RPMI7951 (cell line): ENCODE measurements around the gene NANOS1. TPM values are rescaled to one million over a fixed set of nuclear protein-coding genes. Genes with fewer than 3 reads are reported as not detected.

Source experiments
- DNase-seq: peaks from one replicate; pipeline ENCODE4 v3.0.0-alpha.2; 2012; ENCODE audit warnings: low read depth
- total RNA-seq: library from RNA; depleted of rRNA; stranded (reverse); fragments of >200 nt; shearing (Covaris generic); gene quantifications from 2 replicates; pipeline ENCODE4 v1.2.3, GENCODE V29; 2014; rRNA removed

The NANOS1 gene, protein sequence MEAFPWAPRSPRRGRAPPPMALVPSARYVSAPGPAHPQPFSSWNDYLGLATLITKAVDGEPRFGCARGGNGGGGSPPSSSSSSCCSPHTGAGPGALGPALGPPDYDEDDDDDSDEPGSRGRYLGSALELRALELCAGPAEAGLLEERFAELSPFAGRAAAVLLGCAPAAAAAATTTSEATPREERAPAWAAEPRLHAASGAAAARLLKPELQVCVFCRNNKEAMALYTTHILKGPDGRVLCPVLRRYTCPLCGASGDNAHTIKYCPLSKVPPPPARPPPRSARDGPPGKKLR
- total RNA-seq, result 1.1 and 1.6 TPM in 2 replicates

DNA sequence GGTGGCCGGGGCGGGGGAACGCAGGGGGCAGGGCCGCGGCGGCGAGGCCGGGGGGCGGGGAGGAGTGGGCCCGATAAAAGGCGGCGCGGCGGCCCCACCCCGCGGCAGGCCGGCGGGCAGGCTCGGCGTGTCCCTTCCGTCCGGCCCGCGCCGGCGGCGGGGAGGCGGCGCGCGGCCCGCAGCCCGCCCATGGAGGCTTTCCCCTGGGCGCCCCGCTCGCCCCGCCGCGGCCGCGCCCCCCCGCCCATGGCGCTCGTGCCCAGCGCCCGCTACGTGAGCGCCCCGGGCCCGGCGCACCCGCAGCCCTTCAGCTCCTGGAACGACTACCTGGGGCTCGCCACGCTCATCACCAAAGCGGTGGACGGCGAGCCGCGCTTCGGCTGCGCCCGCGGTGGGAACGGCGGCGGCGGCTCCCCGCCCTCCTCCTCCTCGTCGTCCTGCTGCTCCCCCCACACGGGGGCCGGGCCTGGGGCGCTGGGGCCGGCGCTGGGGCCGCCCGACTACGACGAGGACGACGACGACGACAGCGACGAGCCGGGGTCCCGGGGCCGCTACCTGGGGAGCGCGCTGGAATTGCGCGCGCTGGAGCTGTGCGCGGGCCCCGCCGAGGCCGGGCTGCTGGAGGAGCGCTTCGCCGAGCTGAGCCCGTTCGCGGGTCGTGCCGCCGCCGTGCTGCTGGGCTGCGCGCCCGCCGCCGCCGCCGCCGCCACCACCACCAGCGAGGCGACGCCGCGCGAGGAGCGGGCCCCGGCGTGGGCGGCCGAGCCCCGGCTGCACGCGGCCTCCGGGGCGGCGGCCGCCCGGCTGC is at the start of gene NANOS1:
NANOS1 (plus strand) TSS at position 102 of the 808 bp plus-strand sequence; CDS start at position 190, 88 bp downstream.
- DNase-seq, result no peak

DNA sequence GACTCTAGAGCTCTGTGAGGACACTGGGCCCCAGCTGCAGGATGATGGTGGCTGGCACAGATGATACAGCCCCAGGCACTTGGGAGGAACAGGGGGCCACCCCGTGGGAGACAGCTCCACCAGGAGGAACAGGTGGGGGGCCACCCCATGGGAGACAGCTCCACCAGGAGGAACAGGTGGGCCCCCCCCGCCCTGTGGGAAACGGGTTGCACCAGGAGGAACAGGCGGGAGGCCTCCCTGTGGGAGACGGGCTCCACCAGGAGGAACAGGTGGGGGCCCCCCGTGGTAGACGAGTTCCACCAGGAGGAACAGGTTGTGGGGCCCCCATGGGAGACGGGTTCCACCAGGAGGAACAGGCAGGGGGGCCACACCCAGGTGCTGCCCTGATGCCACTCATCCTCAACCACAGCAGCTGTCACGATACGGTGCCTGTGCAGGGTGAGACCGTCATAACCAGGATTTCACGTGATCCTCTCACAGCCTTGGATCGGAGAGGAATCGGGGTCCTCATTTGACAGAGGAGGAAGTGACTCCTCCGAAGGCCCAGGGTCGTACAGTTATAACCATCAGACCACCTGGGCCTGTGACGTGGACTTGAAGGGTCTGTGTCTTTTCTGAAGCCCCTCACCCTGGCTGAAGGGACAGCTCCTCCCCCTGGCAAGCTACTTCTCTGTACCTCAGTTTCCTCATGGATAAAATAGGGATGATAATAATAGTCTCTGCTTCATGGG is 49.2 kb upstream of the NANOS1 start:
- DNase-seq, result no peak

DNA sequence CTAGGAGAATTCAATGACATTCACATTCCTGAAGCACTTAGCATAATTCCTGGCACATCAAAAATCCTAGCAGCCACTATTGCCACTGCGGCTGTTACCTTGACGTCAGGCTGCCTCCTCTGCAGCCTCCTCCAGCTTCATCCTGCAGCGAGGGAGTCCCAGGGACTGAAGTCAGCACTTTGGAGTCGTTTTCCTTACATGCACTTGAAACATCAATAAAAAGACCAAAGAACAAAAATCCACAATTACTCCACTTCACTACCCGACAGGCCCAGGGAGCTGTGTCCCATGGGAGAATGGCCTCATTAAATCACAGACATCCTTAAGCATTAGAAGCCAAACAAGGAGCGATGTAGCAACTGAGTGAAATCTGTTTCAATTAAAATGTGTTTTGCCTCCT is 48.6 kb upstream of the NANOS1 start:
- no peak for DNase-seq

DNA sequence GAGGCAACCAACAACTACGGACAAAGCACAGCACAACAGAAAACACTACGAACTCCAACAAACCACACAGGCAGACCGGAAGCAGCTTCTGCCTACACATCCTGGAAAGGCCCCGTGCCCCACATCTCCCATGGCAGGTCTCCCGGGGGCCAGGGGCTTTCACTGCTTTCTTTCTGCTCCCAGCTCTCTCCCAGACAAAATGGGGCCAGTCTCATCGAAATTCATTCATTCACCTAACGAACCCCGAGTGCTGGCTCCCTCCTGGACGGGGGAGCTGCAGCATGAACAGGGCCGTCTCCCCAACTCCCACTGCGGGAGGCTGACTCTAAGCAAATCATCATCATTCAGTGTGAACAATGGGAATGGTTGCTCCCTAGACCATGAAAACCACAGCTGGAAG is 47.6 kb upstream of the NANOS1 start:
- DNase-seq, result no peak

DNA sequence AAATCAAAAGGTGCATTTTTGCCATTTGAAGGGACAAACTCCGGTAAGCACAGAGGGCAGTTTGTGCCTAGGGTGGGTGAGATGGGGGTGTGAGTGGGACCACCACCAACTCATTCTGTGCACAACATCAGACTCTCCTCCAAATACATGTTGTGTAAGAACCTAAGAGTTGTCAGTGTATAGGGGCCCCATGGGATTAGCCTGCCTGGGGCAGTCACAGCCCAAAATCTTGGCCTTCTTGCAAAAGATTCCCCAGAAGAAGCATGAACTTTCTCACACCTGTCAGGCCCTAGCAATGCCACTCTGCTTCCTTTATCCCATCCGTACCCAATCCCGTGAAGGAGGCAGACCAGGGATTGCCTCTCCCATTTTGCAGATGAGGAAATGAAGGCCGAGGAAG is 47.1 kb upstream of the NANOS1 start:
- DNase-seq, result no peak

DNA sequence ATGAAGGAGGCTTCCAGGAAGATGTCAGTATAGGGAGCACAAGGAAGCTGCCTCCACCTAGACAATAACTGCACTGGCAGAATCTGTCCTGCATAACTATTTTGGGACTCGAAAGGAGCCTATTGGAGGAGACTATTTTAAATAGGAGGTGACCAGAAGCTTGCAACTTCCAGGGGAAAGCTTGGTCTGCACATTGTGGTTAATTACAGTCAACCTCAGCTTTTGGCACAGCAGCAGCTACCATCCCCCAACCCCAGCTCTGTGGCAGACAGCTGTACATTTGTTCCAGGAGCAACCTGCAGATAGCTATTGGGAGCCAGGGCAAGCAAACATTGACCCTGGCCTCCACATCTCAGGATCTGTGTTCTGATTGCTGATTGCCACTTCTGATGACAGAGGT is 46.3 kb upstream of the NANOS1 start:
- peak; percentile 52 for DNase-seq

DNA sequence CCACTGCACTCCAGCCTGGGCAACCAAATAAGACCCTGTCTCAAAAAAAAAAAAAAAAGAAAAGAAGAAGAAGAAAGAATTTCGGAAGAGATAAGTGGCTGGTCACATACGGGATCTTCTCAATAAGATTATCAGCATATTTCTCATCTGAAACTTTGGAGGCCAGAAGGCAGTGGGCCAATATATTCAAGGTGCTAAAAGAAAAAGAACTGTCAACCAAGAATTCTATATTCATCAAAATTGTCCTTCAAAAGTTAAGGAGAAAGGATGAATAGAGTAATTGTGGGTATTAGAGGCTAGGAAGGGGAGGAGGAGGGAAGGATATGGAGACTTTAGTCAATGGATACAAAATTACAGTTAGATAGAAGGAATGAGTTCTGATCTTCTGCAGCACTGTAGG is 43.9 kb upstream of the NANOS1 start:
- no peak for DNase-seq

DNA sequence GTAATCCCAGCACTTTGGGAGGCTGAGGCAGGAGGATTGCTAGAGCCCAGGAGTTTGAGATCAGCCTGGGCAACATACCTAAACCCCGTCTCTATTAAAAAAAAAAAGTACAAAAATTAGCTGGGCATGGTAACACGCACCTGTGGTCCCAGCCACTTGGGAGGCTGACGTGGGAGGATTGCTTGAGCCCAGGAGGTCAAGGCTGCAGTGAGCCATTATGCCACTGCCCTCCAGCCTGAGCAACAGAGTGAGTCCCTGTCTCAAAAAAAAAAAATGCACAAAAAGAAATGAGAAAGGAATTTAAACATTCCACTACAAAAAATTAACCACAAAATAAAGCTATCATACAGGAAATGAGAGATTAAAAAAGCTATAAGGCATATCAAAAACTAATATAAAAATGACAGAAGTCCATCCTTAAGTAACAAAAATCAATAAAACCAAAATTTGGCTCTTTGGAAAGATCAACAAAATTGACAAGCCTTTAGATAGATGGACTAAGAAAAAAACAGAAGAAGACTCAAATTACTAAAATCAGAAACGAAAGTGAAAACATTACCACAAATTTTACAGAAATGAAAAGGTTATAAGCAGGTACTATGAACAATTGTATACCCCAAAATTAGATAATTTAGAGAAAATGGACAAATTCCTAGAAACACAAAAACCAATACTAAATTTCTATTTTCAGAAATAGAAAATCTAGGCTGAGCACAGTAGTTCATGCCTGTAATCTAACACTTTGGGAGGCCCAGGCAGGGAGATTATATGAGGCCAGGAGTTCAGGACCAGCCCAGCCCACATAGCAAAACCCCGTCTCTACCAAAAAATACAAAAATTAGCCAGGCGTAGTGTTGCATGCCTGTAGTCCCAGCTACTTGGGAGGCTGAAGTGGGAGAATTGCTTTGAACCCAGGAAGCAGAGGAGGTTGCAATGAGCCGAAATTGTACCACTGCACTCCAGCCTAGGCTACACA is 42.4 kb upstream of the NANOS1 start:
- DNase-seq, result no peak

DNA sequence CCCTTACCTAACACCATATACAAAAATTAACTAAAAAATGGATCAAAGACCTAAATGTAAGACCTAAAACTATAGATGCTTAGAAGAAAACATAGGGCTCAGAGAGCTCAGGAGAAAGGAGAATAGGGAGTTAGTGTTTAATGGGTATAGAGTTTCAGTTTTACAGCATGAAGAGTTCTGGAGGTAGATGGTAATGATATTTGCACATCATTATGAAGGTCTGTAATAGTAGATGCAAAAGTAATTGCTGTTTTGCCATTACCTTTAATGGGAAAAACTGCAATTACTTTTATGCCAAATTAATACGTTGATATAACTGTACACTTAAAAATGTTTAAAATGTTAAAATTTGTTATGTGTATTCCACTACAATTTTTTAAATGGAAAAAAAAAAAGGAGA is 39.2 kb upstream of the NANOS1 start:
- no peak for DNase-seq

DNA sequence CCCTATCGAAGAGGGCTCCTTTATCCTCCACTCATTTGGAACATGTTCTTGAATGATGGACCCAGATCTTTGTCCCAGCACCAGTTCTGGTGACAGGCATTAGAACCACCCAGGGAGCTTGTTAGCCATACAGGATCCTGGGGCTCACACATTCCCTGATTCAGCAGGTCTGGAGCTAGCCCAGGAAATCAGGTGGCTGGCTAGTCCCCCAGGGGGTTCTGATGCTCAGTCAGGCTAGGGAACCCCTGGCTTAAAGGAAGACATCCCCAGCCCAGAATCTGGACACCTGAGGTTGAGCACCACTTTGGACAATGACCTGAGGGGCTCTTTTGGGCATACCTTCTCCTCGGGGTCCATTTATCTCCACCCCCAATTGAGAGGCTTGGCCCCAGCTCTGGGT is 37.0 kb upstream of the NANOS1 start:
- no peak for DNase-seq

DNA sequence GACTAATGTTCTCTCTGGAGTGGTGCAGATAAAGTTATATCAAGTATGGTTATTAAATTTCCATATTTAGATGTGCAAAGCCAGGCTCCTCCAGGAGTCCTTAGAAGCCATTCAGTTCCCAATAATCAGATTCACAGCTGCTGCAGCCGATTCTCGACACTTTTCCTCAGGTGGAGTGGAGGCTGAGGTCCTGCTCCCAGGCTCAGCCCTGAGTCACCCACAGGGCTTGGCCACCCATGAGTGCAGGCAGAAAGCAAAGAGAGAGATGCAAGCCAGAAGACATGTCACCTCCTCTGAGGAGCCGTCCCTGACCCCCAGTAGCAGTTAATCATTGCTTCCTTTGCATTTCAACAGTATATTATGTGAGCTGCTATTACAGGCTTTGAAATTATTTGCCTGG is 36.3 kb upstream of the NANOS1 start:
- no peak for DNase-seq

DNA sequence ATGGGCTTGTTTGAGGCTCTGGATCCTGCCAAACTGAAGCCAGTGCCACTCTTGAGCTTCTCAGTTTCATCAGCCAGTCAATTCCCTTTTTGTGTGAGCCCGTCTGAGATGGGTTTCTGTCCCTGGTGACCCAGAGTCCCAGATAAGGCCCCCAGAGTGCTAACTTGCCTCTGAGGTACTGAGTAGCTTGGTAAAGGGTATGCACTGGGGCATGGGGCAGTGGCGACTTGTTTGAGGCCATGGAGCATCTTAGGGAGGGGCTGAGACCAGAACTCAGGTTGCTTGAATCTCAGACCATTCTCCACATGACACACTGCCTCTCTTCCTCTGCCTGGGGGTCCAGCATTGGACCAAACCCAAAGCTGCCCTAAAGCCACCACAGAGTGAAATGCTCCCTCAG is 35.2 kb upstream of the NANOS1 start:
- DNase-seq, result no peak

DNA sequence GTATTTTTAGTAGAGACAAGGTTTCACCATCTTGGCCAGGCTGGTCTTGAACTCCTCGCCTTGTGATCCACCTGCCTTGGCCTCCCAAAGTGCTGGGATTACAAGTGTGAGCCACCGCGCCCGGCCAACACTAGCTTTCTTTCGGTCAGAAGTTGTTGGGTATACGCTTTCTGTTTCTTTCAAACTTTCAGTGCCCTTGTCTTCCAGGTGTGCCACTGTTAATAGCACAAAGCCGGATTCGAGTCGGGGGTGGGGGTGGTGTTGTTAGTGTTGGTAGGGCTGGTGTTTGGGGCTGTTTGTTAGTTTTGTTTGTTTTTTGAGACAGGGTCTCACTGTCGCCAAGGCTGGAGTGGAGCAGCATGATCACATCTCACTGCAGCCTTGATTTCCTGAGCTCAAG is 33.8 kb upstream of the NANOS1 start:
- DNase-seq, result no peak

DNA sequence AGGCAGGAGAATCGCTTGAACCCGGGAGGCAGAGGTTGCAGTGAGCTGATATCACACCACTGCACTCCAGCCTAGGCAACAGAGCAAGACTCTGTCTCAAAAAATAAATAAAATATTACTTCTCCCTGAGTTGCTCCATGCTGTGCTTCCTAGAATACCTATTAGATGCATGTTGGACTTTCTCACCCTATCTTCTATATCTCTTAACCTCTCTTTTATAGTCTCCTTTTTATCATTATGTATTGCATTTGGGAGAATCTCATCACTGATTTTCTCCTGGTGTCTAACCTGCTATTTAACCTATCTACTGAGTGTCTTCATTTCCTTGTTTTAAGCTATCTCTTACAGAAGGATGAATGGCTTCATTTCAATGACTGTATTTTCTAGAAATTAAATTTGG is 32.1 kb upstream of the NANOS1 start:
- DNase-seq, result no peak

DNA sequence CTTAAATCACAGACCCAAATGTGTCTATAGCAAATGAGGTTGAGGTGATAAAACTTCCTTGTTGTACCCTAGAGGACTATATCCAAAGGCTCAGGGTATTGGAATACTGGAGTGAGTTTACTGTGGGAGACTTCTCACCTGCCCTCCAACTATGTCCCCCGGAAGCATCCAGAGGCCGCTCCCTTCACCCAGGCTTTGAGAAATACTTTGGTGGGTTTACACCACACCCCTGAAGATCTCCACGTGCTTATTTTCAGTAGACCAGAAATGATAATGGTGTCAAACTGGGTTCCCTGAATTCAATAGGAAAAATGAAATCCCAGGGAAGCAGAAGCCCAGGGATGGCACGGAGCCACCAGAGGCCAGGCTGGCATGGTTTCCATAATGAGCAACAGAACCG is 31.3 kb upstream of the NANOS1 start:
- DNase-seq, result no peak

DNA sequence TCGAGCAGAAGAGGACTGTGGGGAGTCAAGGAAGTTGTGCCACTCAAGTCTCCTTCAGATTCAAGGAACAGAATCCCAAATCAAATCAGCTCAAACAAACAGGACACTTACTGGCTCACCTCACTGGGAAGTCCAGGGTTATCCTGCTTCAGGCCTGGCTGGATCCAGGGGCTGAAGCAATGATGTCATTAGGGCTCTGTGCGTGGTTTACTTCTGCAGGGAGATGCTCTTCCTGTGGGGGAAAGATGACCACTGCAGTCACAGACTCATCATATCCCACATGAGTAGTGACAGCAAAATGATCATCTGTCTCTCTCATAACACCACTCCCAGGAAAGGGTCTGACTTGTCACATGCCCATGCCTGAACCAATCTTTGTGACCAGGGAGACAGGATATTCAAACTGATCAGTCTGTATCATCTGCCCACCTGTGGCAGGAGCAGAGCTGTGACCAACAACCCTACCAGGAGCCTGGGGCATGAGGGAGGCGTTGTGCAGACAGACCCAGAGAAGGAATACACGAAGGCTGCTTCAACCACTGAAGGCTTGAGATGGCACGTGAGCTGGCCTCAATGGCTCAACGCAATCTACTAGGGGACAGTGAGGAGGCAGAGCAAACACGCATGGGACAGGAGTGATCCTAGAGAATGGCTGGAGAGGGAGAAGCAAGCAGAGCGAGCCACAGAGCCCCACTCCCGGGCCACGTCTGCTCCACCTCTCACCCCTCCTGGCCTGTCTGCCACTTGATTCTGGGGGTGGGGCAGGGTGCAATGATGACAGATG is 27.6 kb upstream of the NANOS1 start:
- no peak for DNase-seq

DNA sequence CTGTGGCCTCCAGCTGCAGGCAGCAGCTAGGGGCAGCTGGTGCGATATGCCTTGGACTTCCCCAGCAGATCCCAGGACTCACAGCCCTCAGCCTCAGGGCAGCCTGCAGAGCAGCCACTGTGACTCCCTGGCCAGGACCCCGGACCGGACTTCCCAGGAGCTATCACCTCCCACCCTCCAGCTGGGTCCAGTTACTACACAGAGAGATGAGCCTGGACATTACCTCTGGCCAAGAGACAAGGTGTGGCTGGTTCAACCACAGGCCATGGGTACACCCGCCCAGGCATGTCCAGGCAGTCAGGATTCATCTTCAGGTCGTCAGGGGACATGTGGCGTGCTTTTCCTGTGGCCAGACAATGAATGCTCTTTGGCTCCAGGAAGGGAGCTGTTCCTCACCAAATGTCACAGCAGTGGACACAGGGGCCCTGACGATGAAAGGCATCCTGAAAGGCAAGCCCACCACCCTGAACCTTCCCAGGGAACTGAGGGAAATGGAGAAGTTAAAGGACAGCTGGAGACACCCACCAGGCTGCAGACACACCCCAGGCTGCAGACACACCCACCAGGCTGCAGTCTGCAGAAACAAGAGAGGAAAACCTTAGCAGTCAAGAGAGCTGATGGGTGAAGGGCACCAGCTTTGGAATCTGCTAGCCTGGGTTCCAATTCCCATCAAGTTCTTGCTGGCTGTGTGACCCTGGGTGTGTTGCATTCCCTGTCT is 25.8 kb upstream of the NANOS1 start:
- no peak for DNase-seq

DNA sequence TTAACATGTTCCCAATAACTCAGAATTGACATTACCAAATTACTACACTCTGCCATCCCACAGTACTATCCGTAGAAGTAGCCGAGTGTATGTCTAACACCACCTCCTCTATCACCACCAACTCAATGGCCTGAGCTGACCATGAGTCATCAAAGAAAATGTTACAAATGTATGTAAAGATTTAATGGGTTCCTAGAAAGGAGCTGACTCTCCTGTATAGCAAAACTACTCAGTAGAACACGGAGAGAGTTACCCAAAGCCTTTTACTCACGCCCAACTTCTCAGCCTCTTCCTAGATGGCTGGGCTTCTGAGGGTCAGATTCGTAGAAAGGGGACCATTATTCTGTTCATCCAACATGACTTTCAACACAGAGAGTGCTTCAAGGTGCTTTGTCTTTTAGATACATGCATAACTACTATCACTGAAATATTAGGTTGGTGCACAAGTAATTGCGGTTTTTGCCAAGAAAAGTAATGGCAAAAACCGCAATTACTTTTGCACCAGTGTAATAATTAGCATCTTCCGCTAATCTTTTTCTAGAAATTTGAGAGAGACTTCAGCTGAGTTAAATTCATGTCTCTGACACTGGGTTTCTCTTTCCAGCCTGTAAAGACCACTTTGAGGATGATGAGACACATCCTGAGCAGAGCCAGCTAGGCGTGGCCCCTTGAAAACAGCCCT is 24.0 kb upstream of the NANOS1 start:
- DNase-seq, result peak; percentile 19

DNA sequence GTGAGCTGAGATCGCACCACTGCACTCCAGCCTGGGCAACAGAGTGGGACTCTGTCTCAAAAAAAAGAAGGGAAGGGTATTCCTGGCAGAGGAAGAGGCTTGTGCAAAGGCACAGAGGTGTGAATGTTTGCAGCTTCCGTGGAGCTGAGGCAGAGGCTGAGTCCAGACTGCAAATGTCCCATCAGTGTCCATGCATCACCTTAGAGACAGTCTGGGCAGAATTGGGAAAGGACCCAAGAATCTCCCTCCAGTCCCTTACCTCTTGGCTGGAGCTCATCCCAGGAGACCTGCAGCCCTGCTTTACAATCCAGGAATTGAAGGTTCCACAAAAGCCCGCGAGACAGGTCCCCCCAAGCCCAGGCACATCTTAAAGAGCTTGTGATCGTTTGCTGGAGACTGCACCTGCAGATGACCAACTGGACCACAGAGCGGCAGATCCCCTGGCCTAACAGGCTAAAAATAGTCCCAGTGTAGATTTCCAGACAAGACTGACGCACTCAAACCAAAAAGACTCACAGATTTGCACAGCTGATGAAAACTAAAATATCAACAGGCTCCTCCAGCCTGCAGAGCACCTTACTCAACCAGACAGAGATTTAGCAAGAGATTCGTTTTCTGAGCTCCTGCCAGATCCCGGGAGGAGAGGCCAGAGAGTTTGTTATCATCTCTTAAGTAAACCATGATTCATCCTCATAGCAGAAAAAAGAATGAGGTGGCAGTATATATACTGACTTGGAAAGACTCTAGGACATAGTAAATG is 22.9 kb upstream of the NANOS1 start:
- peak; percentile 93 for DNase-seq
